Activated T-cell treated with anti-CD3 and anti-CD28 coated beads for 48 hours (primary cell): ENCODE results near the gene MLLT10.
"Not testable (repeated sequence)": the region's sequence is repeated elsewhere in the genome, so short reads cannot be mapped to it uniquely, and the experiment has no call there.

Experiments used
- DNase-seq: peaks from one replicate; pipeline ENCODE4 v3.0.0-alpha.2; 2020; ENCODE audit warnings: low read depth

Gene MLLT10

DNA sequence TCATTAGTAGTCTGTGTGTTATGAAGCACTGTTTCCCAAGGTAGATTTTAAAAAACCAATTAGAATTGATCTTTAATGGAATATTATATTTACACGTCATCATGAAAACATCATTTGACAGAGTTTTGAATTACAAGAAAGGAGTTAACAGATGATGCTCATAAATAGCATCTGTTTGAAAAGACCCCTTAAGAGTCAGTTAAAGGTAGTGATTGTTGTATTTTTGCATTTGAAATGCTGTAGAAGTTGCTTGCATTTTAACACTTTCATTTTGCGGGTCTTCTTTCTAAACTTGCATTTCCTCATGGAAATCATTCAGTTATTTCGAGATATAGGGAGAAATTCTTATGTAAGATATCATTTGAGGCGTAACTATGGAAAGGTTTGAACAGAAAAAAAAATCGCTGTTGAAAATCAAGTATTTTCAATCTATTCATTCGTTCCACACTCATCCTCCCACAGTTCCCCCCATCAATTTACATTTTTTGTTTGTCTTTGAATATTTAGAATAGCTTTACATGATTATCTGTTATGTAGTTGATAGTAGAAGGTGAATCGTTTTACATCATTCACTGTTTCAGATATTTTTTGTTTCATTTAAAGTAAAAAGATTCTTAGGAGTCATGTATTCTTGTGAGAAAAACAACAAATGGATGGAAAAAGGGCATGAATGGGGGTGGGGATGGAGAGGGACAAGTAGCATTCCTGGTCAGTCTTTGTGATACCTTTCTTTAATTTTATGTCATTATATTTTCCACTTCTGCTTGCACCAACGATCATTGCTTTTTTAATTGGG, 5.6 kb upstream of the MLLT10 start:
- DNase-seq = no peak

DNA sequence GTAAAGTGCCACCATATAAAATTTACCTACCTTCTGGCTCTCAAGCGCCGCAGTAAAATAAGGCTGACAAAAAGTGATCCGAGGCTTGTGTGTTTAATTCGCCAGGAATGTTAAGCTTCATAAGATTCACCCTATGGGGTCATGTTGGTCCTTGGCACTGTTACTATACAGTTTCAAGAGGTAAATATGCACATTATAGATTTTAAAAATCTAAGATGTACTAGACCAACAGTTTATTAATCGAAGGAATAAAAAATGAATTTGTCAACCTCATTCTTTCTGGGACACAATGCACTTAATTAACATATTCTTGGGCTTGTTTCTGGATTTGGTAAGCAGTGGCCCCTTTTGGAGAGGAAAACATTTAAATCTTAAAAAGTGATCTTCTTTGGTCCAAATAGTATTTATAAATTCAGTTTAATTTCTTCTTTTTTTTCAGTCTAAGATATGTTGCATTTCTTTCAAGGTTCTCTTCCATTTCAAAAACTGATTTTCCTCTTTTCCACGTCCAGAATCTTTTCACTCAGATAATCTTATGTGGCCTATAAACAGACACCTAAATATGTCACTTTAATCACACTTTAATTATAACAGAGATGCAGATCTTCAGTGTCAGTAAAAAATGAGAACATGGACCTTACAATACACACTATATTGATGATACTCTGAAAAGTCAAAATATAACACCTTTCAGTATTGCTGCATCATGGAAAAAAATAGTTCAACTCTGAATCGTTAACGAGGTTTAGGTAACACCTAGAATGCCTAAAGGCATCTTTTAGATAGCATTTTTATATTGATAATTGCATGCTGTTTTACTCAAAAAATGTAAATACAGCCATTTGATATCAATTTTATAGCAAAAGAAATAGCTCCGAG, 4.8 kb upstream of the MLLT10 start:
- DNase-seq = no peak

DNA sequence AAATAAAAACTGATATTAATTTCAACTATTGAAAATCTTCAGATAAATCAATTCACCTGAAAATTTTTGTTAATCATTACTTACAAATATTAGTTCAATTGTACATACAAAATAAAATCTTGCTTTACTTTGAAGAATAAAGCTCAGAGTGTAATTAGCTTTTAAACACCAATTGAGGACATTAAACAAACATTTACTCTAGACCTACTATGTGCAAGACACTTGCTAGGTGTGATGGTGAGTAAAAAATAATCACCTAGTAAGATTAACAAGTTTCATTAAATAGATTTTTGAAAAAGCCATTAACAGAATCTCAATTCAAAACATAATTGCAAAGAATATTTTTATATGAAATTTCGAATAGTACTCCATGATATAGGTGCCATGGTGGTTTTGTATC, 3.9 kb upstream of the MLLT10 start:
- no peak for DNase-seq

DNA sequence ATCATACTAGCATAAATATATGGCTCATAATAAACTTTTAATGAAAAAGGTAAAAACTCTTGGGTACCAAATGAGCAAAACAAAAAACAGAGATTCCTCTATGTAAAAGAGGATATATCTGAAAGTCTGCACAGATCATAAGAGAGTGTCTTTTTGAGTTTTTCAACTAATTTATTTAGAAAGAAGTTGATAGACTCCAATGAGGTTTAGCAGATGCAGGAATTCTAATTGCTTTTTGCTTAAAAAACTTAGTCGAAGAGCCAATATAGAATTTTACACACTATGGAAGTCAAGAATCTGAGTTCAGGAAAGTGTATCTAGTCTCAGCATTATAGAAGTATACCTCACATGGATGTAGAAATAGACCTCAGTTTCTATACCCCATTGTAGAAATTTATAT, 3.4 kb upstream of the MLLT10 start:
- no peak for DNase-seq

DNA sequence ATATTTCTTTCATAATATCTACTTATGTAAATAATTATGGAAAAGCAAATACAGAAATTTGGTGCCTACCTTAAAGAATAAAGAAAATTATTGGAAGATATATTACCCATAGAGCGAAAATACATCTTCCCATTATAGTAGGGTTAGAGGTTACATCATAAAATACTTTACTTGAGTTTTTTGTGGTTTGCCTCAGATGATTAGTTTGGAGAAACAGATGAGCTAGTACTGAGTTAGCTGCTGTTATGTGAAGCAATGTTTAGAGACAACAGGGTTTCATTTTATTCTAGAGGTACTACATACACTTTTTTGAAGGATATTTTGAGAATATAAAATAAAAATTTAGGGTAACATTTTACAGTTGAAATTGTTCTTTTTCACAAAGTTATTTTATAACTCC, 2.9 kb upstream of the MLLT10 start:
- no peak for DNase-seq

DNA sequence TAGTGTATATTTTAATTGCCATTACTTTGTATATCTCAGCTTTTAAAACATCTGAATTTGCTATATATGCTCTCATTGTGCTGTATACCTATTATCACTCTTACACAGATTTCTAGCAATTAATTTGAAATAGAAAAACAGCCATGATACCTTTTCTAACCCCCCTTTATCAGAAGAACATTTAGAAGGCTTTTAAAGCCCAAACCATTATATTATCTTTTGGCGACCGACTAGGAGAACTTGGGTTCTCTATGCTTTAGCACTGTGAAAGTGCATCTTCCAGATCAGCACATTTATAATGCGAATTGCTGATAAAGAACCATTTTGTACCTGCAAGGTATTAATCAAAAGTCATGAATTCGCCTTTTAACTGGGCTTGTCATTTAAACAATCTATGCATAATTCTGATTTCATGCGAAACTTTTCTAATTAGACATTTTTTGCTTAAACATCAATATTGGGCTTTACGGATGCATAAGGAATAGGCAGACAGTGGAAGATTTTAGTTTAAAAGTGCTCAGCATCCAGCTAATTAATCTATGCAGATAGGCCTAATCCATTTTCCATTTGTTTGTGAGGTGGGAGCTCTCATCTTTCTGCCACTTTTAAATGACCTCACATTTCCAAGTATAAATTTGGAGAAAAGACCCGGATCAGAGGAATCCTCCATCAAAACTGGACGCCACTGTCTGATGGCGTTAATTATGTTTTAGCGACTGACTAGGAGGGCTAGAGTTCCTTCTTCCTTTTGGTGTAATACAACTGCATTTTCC, 1.2 kb upstream of the MLLT10 start:
- no peak for DNase-seq

DNA sequence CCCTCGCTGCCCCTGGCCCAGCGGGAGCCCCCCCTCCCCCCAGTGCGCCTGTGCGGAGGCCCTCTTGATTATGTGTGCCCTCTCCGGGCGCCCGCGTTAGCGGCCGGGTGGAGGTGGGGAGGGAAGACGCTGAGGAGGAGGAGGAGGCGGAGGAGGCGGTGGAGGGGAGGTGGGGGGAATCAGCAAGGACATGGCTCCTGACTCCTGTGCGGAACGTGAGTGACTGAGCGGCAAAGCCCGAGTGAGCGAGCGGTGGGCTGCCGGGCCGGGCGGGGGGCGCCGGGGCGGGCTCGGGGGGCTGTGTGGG, 201 bp downstream of the MLLT10 start:
- DNase-seq = no peak

DNA sequence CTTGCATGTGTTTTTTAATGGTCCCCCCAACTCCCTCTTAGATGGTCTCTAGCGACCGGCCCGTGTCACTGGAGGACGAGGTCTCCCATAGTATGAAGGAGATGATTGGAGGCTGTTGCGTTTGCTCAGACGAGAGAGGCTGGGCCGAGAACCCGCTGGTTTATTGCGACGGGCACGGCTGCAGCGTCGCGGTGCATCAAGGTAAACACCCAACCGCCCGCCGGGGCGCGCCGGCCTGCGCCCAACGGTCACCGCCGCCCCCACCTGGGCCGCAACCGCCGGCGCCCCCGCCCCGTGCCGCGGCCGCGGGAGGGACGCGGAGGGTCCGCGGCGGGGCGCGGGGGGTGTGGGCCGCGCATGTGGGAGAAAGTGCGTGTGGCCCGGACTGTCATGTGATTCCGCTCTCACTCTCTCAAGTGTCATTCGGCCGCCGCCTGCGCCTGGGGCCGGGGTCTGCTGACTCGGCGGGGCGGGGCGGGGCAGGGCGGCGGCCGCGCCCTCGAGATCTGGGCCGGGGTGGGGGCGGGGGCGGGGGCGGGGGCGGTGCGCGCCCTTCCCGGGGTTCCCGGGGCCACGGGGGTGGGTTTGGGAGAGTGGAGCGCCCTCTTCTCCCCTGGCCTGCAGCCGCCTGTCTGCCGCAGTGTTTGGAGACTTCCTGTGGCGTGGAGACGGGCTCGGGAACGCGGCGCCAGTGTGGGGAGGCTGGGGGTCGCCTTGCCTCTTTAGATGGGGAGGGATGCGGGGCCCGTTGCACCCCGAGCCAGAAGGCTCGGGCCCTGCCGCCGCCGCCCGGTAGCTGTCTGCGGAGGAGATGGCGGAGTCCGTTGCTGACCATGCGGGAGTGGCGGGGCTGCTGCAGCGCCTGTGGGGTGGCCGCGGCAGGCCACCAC, 817 bp downstream of the MLLT10 start:
- peak; percentile 40 for DNase-seq

DNA sequence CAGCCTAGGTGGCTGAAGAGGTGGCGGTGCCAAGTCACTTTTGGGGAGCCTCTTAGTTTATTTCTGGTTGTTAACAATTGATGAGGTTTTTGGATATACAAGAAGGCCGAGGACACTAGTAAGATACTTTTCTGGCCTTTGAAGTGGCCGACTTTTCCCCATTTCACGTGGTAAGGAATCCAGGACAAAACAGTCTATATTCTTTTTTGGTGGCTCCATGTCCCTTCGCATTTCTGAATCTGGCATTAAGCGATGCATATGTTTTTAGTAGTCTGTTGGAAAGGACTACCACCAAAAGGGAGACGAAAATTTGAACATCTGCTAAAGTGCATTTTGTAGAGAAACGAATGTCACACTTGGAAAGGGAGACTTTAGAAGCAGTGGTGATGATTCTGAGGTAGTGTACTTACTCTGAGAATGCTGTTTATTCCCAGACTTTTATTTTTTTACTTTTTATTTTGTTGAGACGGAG, 1.5 kb downstream of the MLLT10 start:
- DNase-seq = no peak

DNA sequence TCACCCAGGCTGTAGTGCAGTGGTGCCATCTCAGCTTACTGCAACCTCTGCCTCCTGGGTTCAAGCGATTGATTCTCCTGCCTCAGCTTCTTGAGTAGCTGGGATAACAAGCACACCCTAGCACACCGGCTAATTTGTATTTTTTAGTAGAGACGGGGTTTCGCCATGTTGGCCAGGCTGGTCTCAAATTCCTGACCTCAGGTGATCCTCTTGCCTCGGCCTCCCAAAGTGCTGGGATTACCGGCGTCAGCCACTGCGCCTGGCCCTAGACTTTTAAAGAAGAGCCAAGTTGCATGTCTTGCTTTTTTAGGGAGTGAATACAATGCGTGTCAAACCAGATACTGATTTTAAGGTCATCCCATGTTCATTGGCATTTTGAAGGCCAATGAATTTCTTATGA, 1.9 kb downstream of the MLLT10 start:
- DNase-seq = not testable (repeated sequence)

DNA sequence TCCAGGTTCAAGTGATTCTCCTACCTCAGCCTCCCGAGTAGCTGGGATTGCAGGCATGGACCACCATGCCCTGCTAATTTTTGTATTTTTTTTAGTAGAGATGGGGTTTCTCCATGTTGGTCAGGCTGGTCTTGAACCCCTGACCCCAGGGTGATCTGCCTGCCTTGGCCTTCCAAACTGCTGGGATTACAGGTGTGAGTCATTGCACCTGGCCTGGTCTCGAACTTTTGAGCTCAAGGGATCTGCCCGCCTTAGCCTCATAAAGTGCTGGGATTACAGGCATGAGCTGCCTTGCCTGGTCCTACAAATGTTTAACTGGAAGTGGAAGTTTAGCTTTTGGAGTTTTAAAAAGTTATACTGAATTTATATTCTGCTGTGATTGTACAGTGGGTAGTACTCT, 2.8 kb downstream of the MLLT10 start:
- DNase-seq = no peak

DNA sequence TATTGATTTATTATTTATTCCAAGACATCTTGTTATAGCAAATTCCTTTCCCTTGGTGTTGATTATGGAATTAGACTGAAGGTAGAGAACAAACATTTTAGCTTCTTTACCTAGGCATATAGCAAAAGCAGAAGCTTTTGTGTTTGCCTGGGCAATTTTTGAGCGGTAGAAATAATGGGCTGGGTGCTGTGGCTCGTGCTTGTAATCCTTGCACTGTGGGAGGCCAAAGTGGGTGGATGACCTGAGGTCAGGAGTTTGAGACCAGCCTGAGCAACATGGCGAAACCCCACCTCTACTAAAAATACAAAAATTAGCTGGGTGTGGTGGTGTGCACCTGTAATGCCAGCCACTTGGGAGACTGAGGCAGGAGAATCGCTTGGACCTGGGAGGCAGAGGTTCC, 6.7 kb downstream of the MLLT10 start:
- DNase-seq = not testable (repeated sequence)

DNA sequence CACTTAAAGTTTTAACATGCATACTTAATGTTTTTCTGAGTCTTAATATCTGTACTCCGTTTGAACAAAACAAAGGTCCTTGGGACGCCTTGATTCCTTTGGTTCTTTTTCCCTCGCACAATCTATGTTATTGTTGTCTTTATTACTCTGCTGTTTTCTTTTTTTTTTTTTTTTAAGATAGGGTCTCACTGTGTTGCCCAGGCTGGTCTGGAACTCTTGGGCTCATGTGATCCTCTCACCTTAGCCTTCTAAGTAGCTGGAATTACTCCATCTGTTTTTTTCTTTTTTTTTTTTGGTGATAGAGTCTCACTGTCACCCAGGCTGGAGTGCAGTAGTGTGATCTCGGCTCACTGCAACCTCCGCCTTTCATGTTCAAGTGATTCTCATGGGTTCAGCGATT, 13.2 kb downstream of the MLLT10 start:
- no peak for DNase-seq

DNA sequence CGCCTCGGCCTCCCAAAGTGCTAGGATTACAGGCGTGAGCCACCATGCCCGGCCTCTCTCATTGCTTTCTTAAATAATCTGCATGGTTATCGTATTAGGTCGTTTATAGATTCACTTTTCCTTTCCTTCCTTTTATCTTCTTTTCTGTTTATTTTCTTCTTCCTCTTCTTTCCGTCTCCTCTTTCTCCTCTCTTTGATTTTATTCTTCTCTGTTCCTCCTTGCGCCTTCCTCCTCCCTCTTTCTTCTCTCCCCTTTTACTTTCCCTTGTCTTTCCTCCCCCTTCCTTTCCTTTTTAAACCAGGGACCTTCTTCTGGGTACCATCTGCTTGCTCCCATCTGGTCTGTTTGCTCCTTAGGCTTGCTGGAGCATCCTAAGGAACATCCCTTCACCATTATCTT, 18.6 kb downstream of the MLLT10 start:
- DNase-seq = no peak

DNA sequence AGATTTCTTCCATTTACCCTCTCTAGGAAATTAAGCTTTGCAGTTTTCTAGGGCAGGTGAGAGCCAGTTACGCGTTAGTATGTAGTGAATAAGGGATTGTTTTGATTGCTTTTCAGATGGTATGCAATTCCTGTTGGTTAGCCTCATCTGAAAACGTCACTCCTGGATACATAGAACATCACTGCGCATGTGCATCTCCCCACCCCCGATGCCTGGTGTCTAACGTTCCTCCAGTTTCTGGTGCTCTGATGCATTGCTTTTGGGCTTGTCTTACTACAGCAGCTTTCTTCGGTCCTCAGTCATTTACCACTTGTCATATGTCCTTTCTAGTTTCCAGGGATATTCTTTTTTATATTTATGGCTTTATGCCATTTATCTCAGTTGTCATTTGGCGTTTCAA, 22.5 kb downstream of the MLLT10 start:
- DNase-seq = no peak

DNA sequence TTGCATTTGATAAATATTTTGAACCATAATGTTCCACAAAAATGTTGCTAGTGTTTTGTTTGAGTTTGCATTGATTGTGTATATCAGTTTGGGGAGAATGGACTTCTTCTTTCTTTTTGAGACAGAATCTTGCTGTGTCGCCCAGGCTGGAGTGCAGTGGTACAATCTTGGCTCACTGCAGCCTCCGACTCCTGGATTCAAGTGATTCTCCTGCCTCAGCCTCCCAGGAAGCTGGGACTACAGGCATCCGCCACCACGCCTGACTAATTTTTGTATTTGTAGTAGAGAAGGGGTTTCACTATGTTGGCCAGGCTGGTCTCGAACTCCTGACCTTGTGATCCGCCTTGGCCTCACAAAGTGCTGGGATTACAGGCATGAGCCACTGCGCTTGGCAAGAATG, 25.0 kb downstream of the MLLT10 start:
- not testable (repeated sequence) for DNase-seq

DNA sequence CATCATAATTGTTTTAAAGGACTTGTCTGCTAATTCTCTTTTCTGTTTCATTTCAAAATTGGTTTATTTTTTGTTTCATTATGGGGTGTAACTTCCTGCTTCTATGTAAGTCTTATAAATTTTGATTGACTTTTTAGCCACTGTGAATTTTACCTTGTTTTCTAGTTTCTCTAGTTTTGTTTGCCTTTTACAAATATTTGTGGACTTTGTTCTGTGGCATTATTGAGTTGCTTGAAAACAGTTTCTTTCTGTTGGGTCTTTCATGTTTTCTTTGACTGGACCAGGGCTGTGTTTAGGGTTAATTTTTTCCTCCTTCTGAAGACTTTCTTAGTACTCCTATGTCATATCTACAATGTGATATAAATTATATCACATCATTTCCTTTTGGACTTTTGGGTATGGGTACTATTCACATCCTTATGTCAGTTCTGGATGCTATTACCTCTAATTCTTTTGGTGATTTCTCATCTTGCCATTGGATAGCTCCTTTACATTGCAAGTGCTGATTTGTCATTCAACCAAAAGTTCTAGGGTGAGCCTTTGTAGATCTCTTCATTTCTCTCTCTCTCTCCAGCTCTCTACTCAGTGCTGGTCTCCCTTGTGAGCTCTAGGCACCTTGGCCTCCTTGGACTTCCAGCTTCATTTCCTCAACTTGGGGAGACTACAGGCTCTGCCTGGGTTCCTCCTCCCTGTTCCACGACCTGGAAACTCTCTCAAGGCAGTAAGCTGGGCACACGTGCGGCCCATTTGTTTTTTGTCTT, 36.9 kb downstream of the MLLT10 start:
- no peak for DNase-seq

DNA sequence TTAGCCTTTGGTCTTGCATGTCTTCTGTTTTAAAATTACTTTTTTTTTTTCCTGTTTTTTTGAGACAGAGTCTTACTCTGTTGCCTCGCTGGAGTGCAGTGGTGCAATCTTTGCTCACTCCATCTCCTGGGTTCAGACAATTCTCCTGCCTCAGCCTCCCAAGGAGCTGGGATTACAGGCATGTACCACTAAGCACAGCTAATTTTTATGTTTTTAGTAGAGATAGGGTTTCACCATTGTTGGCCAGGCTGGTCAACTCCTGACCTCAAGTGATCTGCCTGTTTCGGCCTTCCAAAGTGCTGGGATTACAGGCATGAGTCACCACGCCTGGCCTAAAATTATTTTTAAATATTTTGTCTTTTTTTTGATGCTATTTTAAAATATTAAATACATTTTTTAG, 38.5 kb downstream of the MLLT10 start:
- no peak for DNase-seq

DNA sequence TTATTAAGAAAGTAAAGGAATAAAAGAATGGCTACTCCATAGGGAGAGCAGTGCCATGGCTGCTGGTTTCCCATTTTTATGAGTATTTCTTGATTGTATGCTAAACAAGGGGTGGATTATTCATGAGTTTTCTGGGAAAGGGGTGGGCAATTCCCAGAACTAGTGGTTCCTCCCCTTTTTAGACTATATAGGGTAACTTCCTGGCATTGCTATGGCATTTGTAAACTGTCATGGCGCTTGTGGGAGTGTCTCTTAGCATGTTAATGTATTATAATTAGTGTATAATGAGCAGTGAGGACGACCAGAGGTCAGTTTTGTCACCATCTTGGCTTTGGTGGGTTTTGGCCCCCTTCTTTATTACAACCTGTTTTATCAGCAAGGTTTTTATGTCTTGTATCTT, 40.5 kb downstream of the MLLT10 start:
- not testable (repeated sequence) for DNase-seq

DNA sequence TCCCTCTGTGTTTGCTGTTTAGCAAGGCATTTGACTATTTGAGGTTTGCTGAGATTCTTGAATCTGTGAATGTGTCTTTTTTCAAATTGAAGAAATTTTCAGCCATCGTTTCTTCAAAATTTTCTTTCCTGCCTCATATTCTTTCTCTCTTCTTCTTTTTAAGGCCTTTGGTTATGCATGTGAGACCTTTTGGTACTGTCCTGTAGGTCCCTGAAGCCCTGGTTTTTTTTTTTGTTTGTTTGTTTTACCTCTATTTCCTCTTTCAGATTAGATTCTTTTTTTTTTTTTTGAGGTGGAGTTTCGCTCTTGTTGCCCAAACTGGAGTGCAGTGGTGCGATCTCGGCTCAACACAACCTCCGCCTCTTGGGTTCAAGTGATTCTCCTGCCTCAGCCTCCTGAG, 45.3 kb downstream of the MLLT10 start:
- DNase-seq = no peak

DNA sequence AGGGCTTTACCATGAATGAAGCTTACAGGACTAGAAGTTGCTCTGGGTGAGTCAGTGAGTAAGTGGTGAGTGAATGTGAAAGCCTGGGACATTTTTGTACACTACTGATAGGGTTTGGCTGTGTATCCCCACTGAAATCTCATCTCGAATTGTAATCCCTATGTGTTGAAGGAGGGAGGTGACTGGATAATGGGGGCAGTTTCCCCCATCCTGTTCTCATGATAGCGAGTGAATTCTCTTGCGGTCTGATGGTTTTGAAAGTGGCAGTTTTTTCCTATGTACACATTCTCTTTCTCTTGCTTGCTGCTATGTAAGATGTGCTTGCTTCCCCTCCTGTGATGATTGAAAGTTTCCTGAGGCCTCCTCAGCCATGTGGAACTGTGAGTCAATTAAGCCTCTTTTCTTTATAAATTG, 47.4 kb downstream of the MLLT10 start:
- DNase-seq = peak; percentile 11
